GM21737 (cell line): Measurements from ENCODE around the gene PEX5L.
"Not testable (repeated sequence)": the region's sequence is repeated elsewhere in the genome, so short reads cannot be mapped to it uniquely, and the experiment has no call there.

Experiments
- ATAC-seq: cut with Tn5 transposase; IDR thresholded peaks from one replicate; pipeline ENCODE4 v1.9.1; 2021; ENCODE audit warnings: mild to moderate bottlenecking, moderate library complexity; ENCODE audit not compliant: unreplicated experiment

Gene PEX5L

GRCh38 chr3:180036671-180037455 is at the start of gene PEX5L:
PEX5L (minus strand) TSS chr3:180036937; CDS start chr3:180036599, 338 bp downstream.
- peak; percentile 76 for ATAC-seq

- ATAC-seq: no peak
Observed at GRCh38 chr3:180085122-180085710, 48.5 kb upstream of the PEX5L start.

GRCh38 chr3:180082699-180083098 is 46.0 kb upstream of the PEX5L start:
- no peak for ATAC-seq

- ATAC-seq: no peak
Observed at GRCh38 chr3:180078592-180078991, 41.9 kb upstream of the PEX5L start.

- no peak for ATAC-seq
Observed at GRCh38 chr3:180073561-180073960, 36.8 kb upstream of the PEX5L start.

- ATAC-seq: no peak
Observed at GRCh38 chr3:180072786-180073185, 36.0 kb upstream of the PEX5L start.

GRCh38 chr3:180070925-180071324 is 34.2 kb upstream of the PEX5L start:
- no peak for ATAC-seq

- ATAC-seq: no peak
Observed at GRCh38 chr3:180068023-180068422, 31.3 kb upstream of the PEX5L start.

GRCh38 chr3:180066598-180066997 is 29.9 kb upstream of the PEX5L start:
- no peak for ATAC-seq

GRCh38 chr3:180063783-180064182 is 27.0 kb upstream of the PEX5L start:
- no peak for ATAC-seq

- no peak for ATAC-seq
Observed at GRCh38 chr3:180062771-180063170, 26.0 kb upstream of the PEX5L start.

- no peak for ATAC-seq
Observed at GRCh38 chr3:180059356-180059755, 22.6 kb upstream of the PEX5L start.

- ATAC-seq: no peak
Observed at GRCh38 chr3:180058238-180058637, 21.5 kb upstream of the PEX5L start.

- not testable (repeated sequence) for ATAC-seq
Observed at GRCh38 chr3:180055656-180056055, 18.9 kb upstream of the PEX5L start.

- ATAC-seq: no peak
Observed at GRCh38 chr3:180049391-180049790, 12.7 kb upstream of the PEX5L start.

GRCh38 chr3:180048840-180049239 is 12.1 kb upstream of the PEX5L start:
- ATAC-seq: no peak

GRCh38 chr3:180048103-180048502 is 11.4 kb upstream of the PEX5L start:
- peak; percentile 87 for ATAC-seq

GRCh38 chr3:180040966-180041365 is 4.2 kb upstream of the PEX5L start:
- ATAC-seq: no peak

GRCh38 chr3:180036092-180036670 is 556 bp downstream of the PEX5L start:
- ATAC-seq: peak; percentile 36

- ATAC-seq: no peak
Observed at GRCh38 chr3:180026997-180027396, 9.7 kb downstream of the PEX5L start.

- no peak for ATAC-seq
Observed at GRCh38 chr3:180018543-180018942, 18.2 kb downstream of the PEX5L start.

- no peak for ATAC-seq
Observed at GRCh38 chr3:180017846-180018245, 18.9 kb downstream of the PEX5L start.
